ENCODE measurements around the gene GGA2.
A peak's percentile ranks its signal among the peaks of the same experiment; 100 is the strongest.
"Not testable (repeated sequence)": the region's sequence is repeated elsewhere in the genome, so short reads cannot be mapped to it uniquely, and the experiment has no call there.

The GGA2 gene

DNA sequence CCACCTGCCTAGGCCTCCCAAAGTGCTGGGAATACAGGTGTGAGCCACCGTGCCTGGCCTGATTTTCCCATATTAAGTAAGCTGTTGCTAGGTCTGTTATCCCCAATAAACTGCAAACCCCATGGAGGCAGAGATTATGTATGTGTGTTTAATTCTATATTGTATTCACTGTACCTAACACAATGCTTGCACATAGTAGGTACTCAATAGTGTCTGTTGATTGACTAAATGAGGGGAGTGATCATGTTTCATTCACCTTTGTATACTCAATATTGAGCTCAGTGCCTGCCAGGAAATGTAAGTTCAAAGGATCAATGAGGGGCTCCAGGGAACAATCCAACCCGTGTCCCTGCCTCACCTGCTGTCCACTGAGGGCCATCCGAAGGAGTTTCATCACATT is 14.6 kb upstream of the GGA2 start:
- DNase-seq (ENCODE audit: low spot score): no peak

DNA sequence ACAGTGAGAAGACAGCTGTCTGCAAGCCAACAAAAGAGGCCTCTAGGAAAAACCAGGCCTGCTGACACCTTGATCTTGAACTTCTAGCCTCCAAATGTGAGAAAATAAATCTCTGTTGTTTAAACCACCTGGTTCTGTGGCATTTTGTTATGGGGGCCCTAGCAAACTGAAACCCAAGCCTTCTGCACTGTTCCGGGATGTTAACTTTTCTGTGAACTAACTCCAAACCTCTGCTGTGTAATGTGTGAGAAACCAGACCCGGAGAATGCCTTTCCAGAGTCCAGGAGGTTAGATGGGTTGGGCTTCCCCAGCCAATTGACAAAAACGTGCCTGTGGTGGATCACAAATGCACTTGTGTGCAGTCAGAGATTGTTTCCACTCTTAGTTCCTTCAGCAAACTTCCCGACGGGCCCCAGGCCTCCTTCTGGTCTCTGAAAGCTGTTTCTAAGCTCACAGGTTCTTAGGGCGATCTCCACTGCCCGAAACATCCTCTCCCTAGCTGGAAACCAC is 13.6 kb upstream of the GGA2 start:
- no peak for DNase-seq (ENCODE audit: low spot score)

DNA sequence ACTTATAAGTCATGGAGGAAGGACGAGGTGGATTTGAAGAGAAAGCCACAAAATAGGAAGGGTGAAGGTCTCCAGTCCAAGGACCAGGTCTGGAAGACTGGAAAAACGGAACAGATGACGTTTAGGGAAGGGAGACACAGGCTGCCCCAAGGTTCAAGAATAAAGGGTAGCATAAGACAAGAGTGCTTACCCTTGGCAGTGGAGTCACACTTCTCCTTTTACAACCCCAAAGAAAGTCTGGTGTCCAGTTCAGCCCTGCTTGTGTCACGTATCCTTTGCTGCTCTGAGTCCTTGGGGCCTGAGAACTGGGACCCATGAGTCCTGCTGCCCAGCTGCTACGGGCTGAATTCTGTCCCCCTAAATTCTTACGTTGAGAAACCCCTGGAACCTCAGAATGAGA is 13.0 kb upstream of the GGA2 start:
- DNase-seq (ENCODE audit: low spot score): no peak

GRCh38 chr16:23521965-23522364 is 11.7 kb upstream of the GGA2 start:
- no peak for DNase-seq (ENCODE audit: low spot score)

GRCh38 chr16:23521037-23521743 is 10.9 kb upstream of the GGA2 start:
- no peak for DNase-seq (ENCODE audit: low spot score)

DNA sequence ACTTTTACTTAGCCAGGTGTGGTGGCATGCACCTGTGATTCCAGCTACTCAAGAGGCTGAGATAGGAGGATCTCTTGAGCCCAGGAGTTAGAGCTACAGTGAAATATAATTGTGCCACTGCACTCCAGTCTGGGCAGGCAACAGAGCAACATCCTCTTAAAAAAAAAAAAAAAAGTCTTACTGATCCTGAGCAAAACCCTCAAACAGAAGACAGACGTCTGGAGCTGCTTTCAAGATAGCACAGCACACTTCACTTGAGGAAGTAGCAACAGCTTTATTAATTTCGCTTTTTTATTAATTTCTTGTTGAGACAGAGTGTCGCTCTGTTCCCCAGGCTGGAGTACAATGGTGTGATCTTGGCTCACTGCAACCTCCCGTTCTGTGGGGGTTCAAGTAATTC is 10.2 kb upstream of the GGA2 start:
- DNase-seq (ENCODE audit: low spot score): no peak

DNA sequence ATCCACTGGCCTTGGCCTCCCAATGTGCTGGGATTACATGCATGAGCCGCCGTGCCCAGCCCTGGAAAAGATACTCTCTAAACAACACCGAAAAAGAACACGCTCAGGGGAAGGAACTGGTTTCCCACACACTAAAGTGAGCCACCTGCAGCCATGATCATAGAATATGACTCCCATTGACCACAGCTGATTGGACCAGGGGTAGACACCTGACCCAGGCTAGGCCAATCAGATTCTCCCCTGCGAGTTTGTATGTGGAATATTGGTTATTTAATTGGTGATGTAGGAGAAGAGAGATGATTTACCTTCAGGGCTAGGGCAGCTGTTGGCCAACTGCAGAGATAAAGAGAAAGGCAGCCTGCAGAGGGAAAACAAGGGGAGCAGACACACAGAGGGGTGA is 9.0 kb upstream of the GGA2 start:
- no peak for DNase-seq (ENCODE audit: low spot score)

GRCh38 chr16:23518435-23518891 is 8.2 kb upstream of the GGA2 start:
- no peak for DNase-seq (ENCODE audit: low spot score)

DNA sequence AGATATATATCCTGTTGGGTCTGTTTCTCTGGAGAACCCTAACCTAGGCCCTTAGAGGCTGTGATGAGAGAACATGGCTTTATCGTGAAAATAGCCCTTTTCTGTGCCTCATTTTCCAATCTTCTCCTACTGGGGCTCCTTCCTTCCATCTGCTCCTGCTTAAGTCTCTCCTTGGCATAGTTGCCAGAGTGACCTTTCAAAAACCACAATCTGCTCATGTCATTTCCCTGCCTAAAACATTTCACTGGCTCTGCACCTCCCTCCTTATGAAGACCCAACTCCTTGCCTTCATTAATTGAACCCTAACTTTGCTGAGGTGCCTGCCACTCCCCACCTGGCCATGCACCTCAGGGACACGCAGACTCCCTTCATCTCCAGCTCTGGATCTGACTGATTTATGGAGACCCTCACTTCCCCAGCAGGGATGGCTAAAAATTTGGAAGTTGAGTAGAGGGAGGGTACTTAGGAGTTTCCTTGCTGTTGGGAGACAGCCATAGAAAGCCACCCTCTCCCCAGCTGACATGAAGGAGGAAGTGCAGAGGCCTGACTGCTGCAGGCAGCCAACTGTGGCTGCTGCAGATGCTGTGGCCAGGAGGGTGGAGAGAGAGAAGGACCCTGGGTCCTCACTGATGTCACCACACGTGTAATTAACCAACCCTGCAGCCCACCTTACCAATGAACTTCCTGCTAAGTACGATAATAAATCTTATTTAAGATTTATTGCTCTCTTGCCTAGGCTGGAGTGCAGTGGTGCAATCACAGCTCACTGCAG is 6.3 kb upstream of the GGA2 start:
- DNase-seq (ENCODE audit: low spot score): no peak

DNA sequence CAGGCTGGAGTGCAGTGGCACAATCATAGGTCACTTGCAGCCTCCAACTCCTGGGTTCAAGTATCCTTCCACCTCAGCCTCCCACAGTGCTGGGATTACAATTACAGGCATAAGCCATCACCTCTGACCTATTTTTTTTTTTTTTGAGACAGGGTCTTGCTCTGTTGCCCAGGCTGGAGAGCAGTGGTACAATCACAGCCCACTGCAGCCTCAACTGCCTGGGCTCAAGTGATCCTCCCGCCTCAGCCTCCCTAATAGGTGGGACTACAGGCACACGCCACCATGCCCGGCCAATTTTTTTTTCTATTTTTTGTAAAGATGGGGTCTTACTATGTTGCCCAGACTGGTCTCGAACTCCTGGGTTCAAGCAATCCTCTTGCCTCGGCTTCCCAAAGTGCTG is 5.6 kb upstream of the GGA2 start:
- DNase-seq (ENCODE audit: low spot score): no peak

- no peak for DNase-seq (ENCODE audit: low spot score)
Measured at GRCh38 chr16:23514381-23515152, 4.3 kb upstream of the GGA2 start.

DNA sequence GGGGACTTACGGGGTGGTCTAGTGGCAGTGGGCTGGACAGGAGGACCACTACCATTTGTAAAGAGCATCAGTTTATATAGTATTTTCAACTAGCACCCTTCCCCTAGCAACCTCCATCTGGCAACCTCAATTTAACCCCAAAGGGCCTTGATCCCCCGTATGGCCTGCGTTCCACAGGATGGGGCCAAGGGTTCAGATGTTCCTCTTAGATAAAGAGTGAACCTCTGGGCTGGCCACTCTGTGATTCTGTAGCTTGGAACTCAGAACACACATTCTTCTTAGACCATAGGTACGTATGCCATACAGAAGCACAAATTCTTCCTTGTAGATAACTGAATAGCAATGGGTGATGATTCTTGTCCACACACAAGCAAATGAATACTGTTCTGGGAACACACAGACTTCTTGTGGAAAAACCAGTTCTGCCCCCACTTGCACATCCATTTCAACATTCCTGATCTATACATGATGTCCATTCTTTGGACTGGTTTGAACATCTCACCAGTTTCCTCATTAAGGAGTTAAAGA is 1.9 kb upstream of the GGA2 start:
- DNase-seq (ENCODE audit: low spot score): no peak

- no peak for DNase-seq (ENCODE audit: low spot score)
Measured at GRCh38 chr16:23511731-23512130, 1.4 kb upstream of the GGA2 start.

DNA sequence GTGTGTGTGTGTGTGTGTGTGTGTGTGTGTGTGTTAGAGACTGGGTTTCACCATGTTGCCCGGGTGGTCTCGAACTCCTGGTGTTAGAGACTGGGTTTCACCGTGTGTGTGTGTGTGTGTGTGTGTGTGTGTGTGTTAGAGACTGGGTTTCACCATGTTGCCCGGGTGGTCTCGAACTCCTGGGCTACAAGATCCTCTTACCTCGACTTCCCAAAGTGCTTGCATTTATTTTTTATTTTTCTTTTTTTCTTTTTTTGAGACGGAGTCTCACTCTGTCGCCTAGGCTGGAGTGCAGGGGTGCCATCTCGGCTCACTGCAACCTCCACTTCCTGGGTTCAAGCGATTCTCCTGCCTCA is 599 bp upstream of the GGA2 start:
- DNase-seq (ENCODE audit: low spot score): not testable (repeated sequence)

DNA sequence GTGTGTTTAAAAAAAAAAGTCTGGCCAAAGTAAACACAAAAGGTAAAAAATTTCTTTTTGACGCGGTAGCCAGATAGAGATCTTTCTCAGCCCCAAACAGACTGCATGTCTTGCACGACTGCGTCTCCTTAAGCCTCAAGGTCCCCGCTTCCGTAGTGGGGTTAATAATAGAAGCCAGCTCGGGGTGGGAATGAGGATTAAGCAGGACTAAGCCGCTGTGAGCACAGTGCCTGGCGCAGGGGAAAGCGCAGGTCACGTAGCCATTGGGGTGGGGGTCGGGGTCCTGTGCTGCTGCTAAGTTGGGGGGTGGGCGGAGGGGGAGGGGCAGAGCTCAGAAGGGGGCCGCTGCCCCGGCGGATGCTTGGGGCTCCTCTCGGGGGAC is 521 bp downstream of the GGA2 start:
- DNase-seq (ENCODE audit: low spot score): peak; percentile 13

DNA sequence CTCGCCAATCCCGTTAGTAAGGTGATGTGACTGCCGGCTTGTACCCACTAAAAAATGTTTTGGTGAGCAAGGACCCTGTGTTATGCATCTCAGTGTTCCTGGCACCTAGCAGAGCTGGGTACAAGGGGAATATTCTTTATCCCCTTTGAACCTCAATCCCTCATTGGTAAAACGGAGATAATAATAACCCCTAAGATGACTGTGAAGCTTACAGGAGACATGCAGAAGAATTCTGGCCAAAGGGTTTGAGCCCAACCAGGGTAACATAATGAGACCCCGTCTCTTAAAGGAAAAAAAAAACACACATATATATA is 896 bp downstream of the GGA2 start:
- DNase-seq (ENCODE audit: low spot score): no peak

DNA sequence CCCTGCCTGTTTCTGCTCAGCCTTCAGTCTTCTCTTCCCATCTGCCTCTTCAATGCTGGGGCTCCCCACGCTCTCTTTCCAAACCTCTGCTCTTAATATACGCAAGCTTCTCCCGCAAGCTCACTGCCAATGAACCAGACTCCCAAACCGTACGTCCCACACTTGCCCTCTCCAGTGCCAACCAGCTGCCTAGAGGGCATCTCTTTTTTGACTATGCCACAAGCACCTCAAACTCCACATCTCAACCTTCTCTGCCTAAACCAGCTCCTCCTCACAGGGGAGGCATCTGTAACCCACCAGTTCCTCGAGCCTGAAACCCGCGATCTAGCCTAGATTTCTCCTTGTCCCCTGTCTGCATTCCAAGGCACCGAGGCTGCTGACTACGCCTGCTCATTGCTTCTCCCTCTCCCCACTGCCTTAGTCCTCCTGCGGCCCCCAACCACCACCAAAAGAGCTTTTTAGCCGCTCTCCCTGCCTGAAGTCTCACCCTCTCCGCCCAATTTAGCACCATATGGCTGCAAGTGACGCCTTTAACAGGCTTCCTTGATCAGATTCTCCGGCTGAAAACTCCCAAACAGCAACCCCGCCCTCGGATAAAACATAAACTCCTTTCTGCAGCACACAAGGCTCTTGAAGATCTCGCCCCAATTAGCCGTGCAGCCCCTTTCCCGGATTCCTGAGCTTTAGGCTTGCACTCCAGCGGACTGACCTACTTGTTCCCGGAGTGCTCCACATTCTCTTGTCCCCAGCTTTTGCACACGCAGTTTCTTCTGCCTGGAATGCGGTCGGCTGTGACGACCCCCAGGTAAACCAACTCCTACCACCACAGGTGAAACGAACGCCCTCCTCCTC is 1.5 kb downstream of the GGA2 start:
- DNase-seq (ENCODE audit: low spot score): peak; percentile 43

DNA sequence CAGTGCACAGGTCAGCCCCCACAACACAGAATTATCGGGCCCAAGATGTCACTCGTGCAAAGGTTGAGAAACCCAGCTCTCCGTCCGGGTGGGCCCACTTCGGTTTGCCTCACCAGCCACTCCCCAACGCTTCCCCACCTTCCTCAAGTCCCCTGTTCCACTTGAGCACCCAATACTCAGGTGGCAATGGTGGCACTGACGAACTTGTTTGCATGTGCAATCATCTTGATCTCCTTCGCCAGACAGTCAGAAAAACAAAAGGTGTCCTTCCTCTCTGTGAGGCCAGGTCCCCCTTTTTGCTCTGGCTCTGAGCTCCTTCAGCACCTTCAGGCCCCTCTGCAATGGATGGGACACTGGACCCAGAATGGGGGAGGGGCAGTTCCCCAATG is 3.7 kb downstream of the GGA2 start:
- no peak for DNase-seq (ENCODE audit: low spot score)

GRCh38 chr16:23505671-23506605 is 4.4 kb downstream of the GGA2 start:
- no peak for DNase-seq (ENCODE audit: low spot score)

GRCh38 chr16:23505180-23505665 is 5.1 kb downstream of the GGA2 start:
- no peak for DNase-seq (ENCODE audit: low spot score)

All from hematopoietic multipotent progenitor cell treated with erythropoietin and hydrocortisone succinate and interleukin-3 and kit ligand, for 17 days (in vitro differentiated cells).